Gastrocnemius medialis (tissue), 4 donors: ENCODE measurements around the gene TRIM51G.
"Not testable (repeated sequence)": the region's sequence is repeated elsewhere in the genome, so short reads cannot be mapped to it uniquely, and the experiment has no call there.

Experiments used
- POLR2A ChIP-seq, 2 donors: fragments of 450-650 bp; IDR thresholded peaks; one replicate each; pipeline ENCODE4 v1.6.1; 2017; ENCODE audit warnings: antibody characterized with exemption in 2 of 2, mild to moderate bottlenecking in 2 of 2, moderate library complexity in 2 of 2
- TF ChIP-seq, protein P1 (sequence below), 5 experiments: fragments of 450-650 bp in 3 of 5; fragments of 200-600 bp in 2 of 5; sonication (generic) in 2 of 5; IDR thresholded peaks in 4 of 5; conservative IDR thresholded peaks in 1 of 5; 1 replicate in 4 of 5; 2 replicates in 1 of 5; pipeline ENCODE4 v1.5.1; 2016 to 2019; ENCODE audit warnings: antibody characterized with exemption in 5 of 5, mild to moderate bottlenecking in 3 of 5, moderate library complexity in 3 of 5

- not testable (repeated sequence) for TF ChIP-seq POLR2A (IDR thresholded peaks at IDR 0.05)
- TF ChIP-seq, protein P1, sequence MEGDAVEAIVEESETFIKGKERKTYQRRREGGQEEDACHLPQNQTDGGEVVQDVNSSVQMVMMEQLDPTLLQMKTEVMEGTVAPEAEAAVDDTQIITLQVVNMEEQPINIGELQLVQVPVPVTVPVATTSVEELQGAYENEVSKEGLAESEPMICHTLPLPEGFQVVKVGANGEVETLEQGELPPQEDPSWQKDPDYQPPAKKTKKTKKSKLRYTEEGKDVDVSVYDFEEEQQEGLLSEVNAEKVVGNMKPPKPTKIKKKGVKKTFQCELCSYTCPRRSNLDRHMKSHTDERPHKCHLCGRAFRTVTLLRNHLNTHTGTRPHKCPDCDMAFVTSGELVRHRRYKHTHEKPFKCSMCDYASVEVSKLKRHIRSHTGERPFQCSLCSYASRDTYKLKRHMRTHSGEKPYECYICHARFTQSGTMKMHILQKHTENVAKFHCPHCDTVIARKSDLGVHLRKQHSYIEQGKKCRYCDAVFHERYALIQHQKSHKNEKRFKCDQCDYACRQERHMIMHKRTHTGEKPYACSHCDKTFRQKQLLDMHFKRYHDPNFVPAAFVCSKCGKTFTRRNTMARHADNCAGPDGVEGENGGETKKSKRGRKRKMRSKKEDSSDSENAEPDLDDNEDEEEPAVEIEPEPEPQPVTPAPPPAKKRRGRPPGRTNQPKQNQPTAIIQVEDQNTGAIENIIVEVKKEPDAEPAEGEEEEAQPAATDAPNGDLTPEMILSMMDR (IDR thresholded peaks at IDR 0.05 in 4 of 5, conservative IDR thresholded peaks at IDR 0.05 in 1 of 5): not testable (repeated sequence)
Measured at GRCh38 chr11:48945796-48946195, 37.9 kb downstream of the TRIM51G start.
